A673 (cell line): ENCODE data around the gene RFC1.

Experiments used
- CTCF ChIP-seq: fragments of 300-800, 200-600 bp; sonication (generic); conservative IDR thresholded peaks from 2 replicates; pipeline ENCODE4 v1.5.1; 2017; ENCODE audit warnings: low read depth, mild to moderate bottlenecking, antibody characterized with exemption, low read length, moderate library complexity, mixed read lengths
- EZH2 ChIP-seq: fragments of 200-600 bp; sonication (generic); IDR thresholded peaks from 2 replicates; pipeline ENCODE4 v1.6.1; 2017; ENCODE audit warnings: borderline replicate concordance, low read depth, mild to moderate bottlenecking, mixed read lengths, antibody characterized with exemption, low read length; ENCODE audit not compliant: poor library complexity, severe bottlenecking

DNA sequence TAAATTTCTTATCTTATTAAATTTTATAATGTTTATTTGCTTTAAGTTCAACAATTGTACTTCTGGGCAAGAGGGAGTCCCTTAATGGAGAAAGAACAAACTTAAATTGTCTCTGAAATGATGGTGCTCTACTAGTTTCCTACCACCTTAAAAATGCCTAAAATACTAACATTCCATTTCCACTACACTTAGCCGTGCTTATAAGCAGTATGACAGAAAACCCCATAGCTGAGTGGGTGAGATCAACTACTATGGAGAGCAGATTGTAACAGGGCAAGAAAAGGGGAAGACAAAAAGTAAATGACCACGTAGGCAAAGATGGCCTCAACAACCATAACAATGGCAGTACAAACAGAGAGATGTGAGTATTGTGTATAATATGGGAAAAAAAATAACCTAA lies 35.0 kb downstream of the RFC1 start:
- TF ChIP-seq CTCF (no peak), EZH2 (no peak)
